GM12878 (cell line): ENCODE results near the gene ARHGAP5.

Experiments
- BRCA1 ChIP-seq: IDR thresholded peaks from 2 replicates; pipeline ENCODE4 v1.6.1; 2011; ENCODE audit warnings: low read depth, low read length, improper control_type of control experiment
- RAD21 ChIP-seq: IDR thresholded peaks from 2 replicates; pipeline ENCODE4 v1.6.1; 2011; ENCODE audit warnings: mild to moderate bottlenecking, low read depth, low read length, moderate library complexity; ENCODE audit not compliant: insufficient read depth

GRCh38 chr14:32185097-32185496 is 108.0 kb downstream of the ARHGAP5 start:
- TF ChIP-seq RAD21 (no peak), BRCA1 (no peak)
